HEK293 (cell line): ENCODE data around the gene MAPK9.

Experiments used
- CTCF ChIA-PET: fragments of 350-600 bp; formaldehyde crosslinking; extraction: SDS; loops from one replicate; lab custom pipeline; 2021; ENCODE audit warnings: antibody characterized with exemption; lab: Yijun Ruan, JAX
- POLR2A ChIA-PET: fragments of 300-600 bp; formaldehyde crosslinking; extraction: SDS; loops from one replicate; lab custom pipeline; 2020; ENCODE audit warnings: antibody characterized with exemption, inconsistent platforms; lab: Yijun Ruan, JAX
- H3K27ac ChIP-seq: fragments of 200-500 bp; sonication (Bioruptor generic); 2 replicates; pipeline ENCODE4 v1.5.1; 2014; ENCODE audit warnings: low read depth, low read length, control low read depth, inconsistent platforms; ENCODE audit errors: extremely low read depth
- H3K36me3 ChIP-seq, 2 experiments: fragments of 200-500 bp in 1 of 2; sonication (Bioruptor generic) in 1 of 2; 1 replicate in 1 of 2; 2 replicates in 1 of 2; pipeline ENCODE4 v1.5.1; 2014 to 2017; ENCODE audit warnings: inconsistent platforms in 2 of 2, low read length in 2 of 2; ENCODE audit not compliant: control insufficient read depth in 2 of 2, insufficient read depth in 1 of 2
- H3K4me1 ChIP-seq: fragments of 200-500 bp; sonication (Bioruptor generic); 2 replicates; pipeline ENCODE4 v1.5.1; 2014; ENCODE audit warnings: mild to moderate bottlenecking, low read length, inconsistent platforms; ENCODE audit not compliant: control insufficient read depth, insufficient read depth
- H3K4me3 ChIP-seq: 2 replicates; pipeline ENCODE4 v1.5.1; 2011; ENCODE audit warnings: low read depth, mild to moderate bottlenecking, control low read depth, low read length, moderate library complexity
- H3K9me3 ChIP-seq: fragments of 200-500 bp; sonication (Bioruptor generic); 2 replicates; pipeline ENCODE4 v1.5.1; 2014; ENCODE audit warnings: low read depth, low read length, inconsistent platforms; ENCODE audit not compliant: control insufficient read depth, insufficient read depth
- FEZF1 ChIP-seq: fragments of 450-650 bp; formaldehyde crosslinking; IDR thresholded peaks from 2 replicates; pipeline ENCODE4 v1.5.1; 2016; ENCODE audit warnings: missing biosample characterization, missing genetic modification characterization
- GLI4 ChIP-seq: fragments of 450-650 bp; formaldehyde crosslinking; IDR thresholded peaks from 2 replicates; pipeline ENCODE4 v1.5.1; 2016; ENCODE audit warnings: missing biosample characterization, missing genetic modification characterization
- OSR2 ChIP-seq: fragments of 450-650 bp; formaldehyde crosslinking; IDR thresholded peaks from 2 replicates; pipeline ENCODE4 v1.5.1; 2016; ENCODE audit warnings: missing biosample characterization, missing genetic modification characterization
- PBX3 ChIP-seq: sonication (generic); formaldehyde crosslinking; IDR thresholded peaks from 2 replicates; pipeline ENCODE4 v1.8.1; 2022; ENCODE audit warnings: mild to moderate bottlenecking, moderate library complexity, missing genetic modification reagents
- SETDB1 ChIP-seq: IDR thresholded peaks from one replicate; pipeline ENCODE4 v1.6.1; 2017; ENCODE audit warnings: mild to moderate bottlenecking, low read length, moderate library complexity, mixed read lengths; ENCODE audit not compliant: insufficient read length
- SP2 ChIP-seq: fragments of 450-650 bp; formaldehyde crosslinking; IDR thresholded peaks from 2 replicates; pipeline ENCODE4 v1.5.1; 2016; ENCODE audit warnings: missing biosample characterization, missing genetic modification characterization
- SP7 ChIP-seq: fragments of 450-650 bp; formaldehyde crosslinking; IDR thresholded peaks from 2 replicates; pipeline ENCODE4 v1.5.1; 2016; ENCODE audit warnings: missing biosample characterization, missing genetic modification characterization
- ZFHX2 ChIP-seq: fragments of 450-650 bp; formaldehyde crosslinking; conservative IDR thresholded peaks from 2 replicates; pipeline ENCODE4 v1.5.1; 2016; ENCODE audit warnings: missing biosample characterization, missing genetic modification characterization
- ZFP3 ChIP-seq: fragments of 450-650 bp; formaldehyde crosslinking; IDR thresholded peaks from 2 replicates; pipeline ENCODE4 v1.5.1; 2016; ENCODE audit warnings: low read depth, missing biosample characterization, missing genetic modification characterization
- ZIC2 ChIP-seq: fragments of 450-650 bp; formaldehyde crosslinking; IDR thresholded peaks from 2 replicates; pipeline ENCODE4 v1.5.1; 2016; ENCODE audit warnings: missing biosample characterization, missing genetic modification characterization
- ZNF114 ChIP-seq: fragments of 450-650 bp; formaldehyde crosslinking; IDR thresholded peaks from 2 replicates; pipeline ENCODE4 v1.5.0; 2017; ENCODE audit warnings: missing biosample characterization, missing genetic modification characterization
- ZNF121 ChIP-seq: fragments of 450-650 bp; formaldehyde crosslinking; IDR thresholded peaks from 2 replicates; pipeline ENCODE4 v1.5.1; 2016; ENCODE audit warnings: missing biosample characterization, missing genetic modification characterization
- ZNF132 ChIP-seq: fragments of 450-650 bp; formaldehyde crosslinking; IDR thresholded peaks from 2 replicates; pipeline ENCODE4 v1.5.1; 2017; ENCODE audit warnings: missing biosample characterization, missing genetic modification characterization, borderline replicate concordance
- ZNF19 ChIP-seq: fragments of 450-650 bp; formaldehyde crosslinking; IDR thresholded peaks from 2 replicates; pipeline ENCODE4; 2016; ENCODE audit warnings: missing biosample characterization, missing genetic modification characterization, low read depth
- ZNF266 ChIP-seq: fragments of 450-650 bp; formaldehyde crosslinking; IDR thresholded peaks from 2 replicates; pipeline ENCODE4 v1.5.1; 2016; ENCODE audit warnings: missing biosample characterization, missing genetic modification characterization, low read depth
- ZNF449 ChIP-seq: fragments of 450-650 bp; formaldehyde crosslinking; IDR thresholded peaks from 2 replicates; pipeline ENCODE4 v1.5.1; 2017; ENCODE audit warnings: missing biosample characterization, mild to moderate bottlenecking, missing genetic modification characterization, moderate library complexity
- ZNF473 ChIP-seq: fragments of 450-650 bp; formaldehyde crosslinking; IDR thresholded peaks from 2 replicates; pipeline ENCODE4 v1.5.1; 2017; ENCODE audit warnings: missing biosample characterization, missing genetic modification characterization
- ZNF529 ChIP-seq: fragments of 450-650 bp; formaldehyde crosslinking; IDR thresholded peaks from 2 replicates; pipeline ENCODE4 v1.5.1; 2017; ENCODE audit warnings: missing genetic modification characterization, missing biosample characterization; ENCODE audit not compliant: insufficient replicate concordance
- ZNF544 ChIP-seq: fragments of 450-650 bp; formaldehyde crosslinking; IDR thresholded peaks from 2 replicates; pipeline ENCODE4 v1.5.0; 2017; ENCODE audit warnings: missing biosample characterization, missing genetic modification characterization
- ZNF571 ChIP-seq: fragments of 450-650 bp; formaldehyde crosslinking; IDR thresholded peaks from 2 replicates; pipeline ENCODE4 v1.5.0; 2017; ENCODE audit warnings: missing biosample characterization, missing genetic modification characterization
- ZNF596 ChIP-seq: fragments of 450-650 bp; IDR thresholded peaks from 2 replicates; pipeline ENCODE4 v1.5.0; 2018; ENCODE audit warnings: missing biosample characterization, mild to moderate bottlenecking, missing genetic modification characterization, moderate library complexity
- ZNF621 ChIP-seq: fragments of 450-650 bp; formaldehyde crosslinking; IDR thresholded peaks from 2 replicates; pipeline ENCODE4 v1.5.1; 2017; ENCODE audit warnings: missing biosample characterization, missing genetic modification characterization
- ZNF654 ChIP-seq: fragments of 450-650 bp; formaldehyde crosslinking; IDR thresholded peaks from 2 replicates; pipeline ENCODE4 v1.5.1; 2016; ENCODE audit warnings: low read depth, missing biosample characterization, missing genetic modification characterization
- ZNF677 ChIP-seq: fragments of 450-650 bp; IDR thresholded peaks from 2 replicates; pipeline ENCODE4 v1.5.0; 2018; ENCODE audit warnings: missing biosample characterization, mild to moderate bottlenecking, missing genetic modification characterization, moderate library complexity
- ZNF843 ChIP-seq: fragments of 450-650 bp; formaldehyde crosslinking; IDR thresholded peaks from 2 replicates; pipeline ENCODE4 v1.5.1; 2016; ENCODE audit warnings: missing biosample characterization, missing genetic modification characterization

The MAPK9 gene

GRCh38 chr5:180335614-180336233 is 43.8 kb upstream of the MAPK9 start (continued):
- no peak for TF ChIP-seq ZNF596 (tag by site-specific recombination)

GRCh38 chr5:180334751-180335613 is 43.1 kb upstream of the MAPK9 start:
- no peak for TF ChIP-seq ZNF654 (tag by site-specific recombination)
- TF ChIP-seq GLI4 (tag by site-specific recombination) = no peak
- peak; percentile 9; the same call in 1 of the 2 replicates for TF ChIP-seq ZIC2 (tag by site-specific recombination)
- no peak for TF ChIP-seq FEZF1 (tag by site-specific recombination)
- TF ChIP-seq ZFHX2 (tag by site-specific recombination) = no peak
- no peak for TF ChIP-seq ZNF473 (tag by site-specific recombination)
- TF ChIP-seq ZNF529 (tag by site-specific recombination) = no peak
- CTCF ChIA-PET = interaction anchor here (0.7 to 1.3 kb wide), 3 partner anchors 14 to 42 kb away, joined by 3 read pairs; no protein-coding TSS in a partner anchor
- peaks cover 0 to 58% of the 10 kb centered on the region in 2 experiments; a peak in 2 of 3 replicates for H3K36me3 ChIP-seq
- H3K4me1 ChIP-seq = no peaks in the 10 kb centered on the region
- H3K9me3 ChIP-seq = no peaks in the 10 kb centered on the region
- POLR2A ChIA-PET = interaction anchor here (0.5 kb wide), 1 partner anchor 38 kb away, joined by 3 read pairs; no protein-coding TSS in a partner anchor
- no peak overlapping the region for H3K27ac ChIP-seq
- no peak overlapping the region for H3K4me3 ChIP-seq

- Histone ChIP-seq H3K4me1 (no peaks in the 10 kb centered on the region), H3K27ac (no peak overlapping the region), H3K36me3 (peaks cover 0 to 66% of the 10 kb centered on the region in 2 experiments; a peak in 2 of 3 replicates), H3K4me3 (no peak overlapping the region)
- POLR2A ChIA-PET = no interaction called here
- no peak for TF ChIP-seq ZNF266 (tag by site-specific recombination)
- TF ChIP-seq ZNF544 (tag by site-specific recombination) = no peak
- no peak for TF ChIP-seq SETDB1
- TF ChIP-seq, all 188 proteins: peak for 0
- CTCF ChIA-PET = interaction anchor here (1.1 kb wide), 1 partner anchor 19 kb away, joined by 3 read pairs; no protein-coding TSS in a partner anchor
- H3K9me3 ChIP-seq = no peaks in the 10 kb centered on the region
Observed at GRCh38 chr5:180334176-180334575, 42.3 kb upstream of the MAPK9 start.

GRCh38 chr5:180333661-180334060 is 41.8 kb upstream of the MAPK9 start:
- ChIA-PET CTCF (interaction anchor here (1.1 kb wide), 1 partner anchor 18 kb away, joined by 3 read pairs; no protein-coding TSS in a partner anchor), POLR2A (no interaction called here)
- Histone ChIP-seq H3K27ac (no peak overlapping the region), H3K4me1 (no peaks in the 10 kb centered on the region), H3K4me3 (no peak overlapping the region), H3K36me3 (peaks cover 0 to 70% of the 10 kb centered on the region in 2 experiments; a peak in 2 of 3 replicates), H3K9me3 (no peaks in the 10 kb centered on the region)
- no peak for TF ChIP-seq OSR2 (tag by site-specific recombination)
- TF ChIP-seq SP2 = no peak
- TF ChIP-seq ZNF121 = no peak
- no peak for TF ChIP-seq ZNF19
- no peak for TF ChIP-seq ZNF843 (tag by site-specific recombination)
- TF ChIP-seq PBX3 (CRISPR knock-in tag) = no peak
- TF ChIP-seq ZNF449 (tag by site-specific recombination) = no peak
- no peak for TF ChIP-seq ZFP3 (tag by site-specific recombination)
- TF ChIP-seq ZNF621 (tag by site-specific recombination) = no peak
- no peak for TF ChIP-seq ZNF571
- no peak for TF ChIP-seq SP7 (tag by site-specific recombination)
- no peak for TF ChIP-seq ZNF132 (tag by site-specific recombination)
- TF ChIP-seq ZNF677 (tag by site-specific recombination) = no peak
- no peak for TF ChIP-seq ZNF114 (tag by site-specific recombination)
